Kidney (tissue), 14 donors: ENCODE results near the gene HDAC9. TPM values are rescaled to one million over a fixed set of nuclear protein-coding genes. Genes with fewer than 3 reads are reported as not detected.

Experiments used
- DNase-seq, 5 donors: peaks; one replicate each; pipeline ENCODE4 v3.0.0-alpha.2; 2013 to 2020
- FAIRE-seq: peaks from 2 replicates; lab custom pipeline; 2012; peaks lifted over from hg19 to GRCh38; lab: Jason Lieb, UNC
- H3K27ac ChIP-seq, 2 donors: one replicate each; pipeline ENCODE4 v1.7.0; 2013; ENCODE audit warnings: low read depth in 2 of 2, low read length in 2 of 2, inconsistent platforms in 1 of 2
- H3K27me3 ChIP-seq: one replicate; pipeline ENCODE4 v1.7.1; 2013; ENCODE audit warnings: low read length, inconsistent platforms; ENCODE audit not compliant: control insufficient read depth, insufficient read depth
- H3K36me3 ChIP-seq, 3 donors: one replicate each; pipeline versions ENCODE4 v1.7.0 to v1.7.1; 2013; ENCODE audit warnings: low read length in 3 of 3, control low read depth in 1 of 3, inconsistent platforms in 1 of 3; ENCODE audit not compliant: insufficient read depth in 3 of 3, control insufficient read depth in 2 of 3
- H3K4me1 ChIP-seq, 3 donors: one replicate each; pipeline versions ENCODE4 v1.7.0 to v1.7.1; 2013; ENCODE audit warnings: low read length in 3 of 3, inconsistent platforms in 1 of 3, low read depth in 1 of 3; ENCODE audit not compliant: control insufficient read depth in 2 of 3, insufficient read depth in 2 of 3
- H3K4me3 ChIP-seq, 3 donors: one replicate each; pipeline versions ENCODE4 v1.7.0 to v1.8.1; 2013; ENCODE audit warnings: low read length in 3 of 3, control low read depth in 1 of 3, inconsistent platforms in 1 of 3
- H3K9ac ChIP-seq, 3 donors: one replicate each; pipeline versions ENCODE4 v1.7.0 to v1.7.1; 2013; ENCODE audit warnings: low read length in 3 of 3, control low read depth in 1 of 3, inconsistent platforms in 1 of 3
- H3K9me3 ChIP-seq, 3 donors: one replicate each; pipeline versions ENCODE4 v1.7.0 to v1.7.1; 2013; ENCODE audit warnings: low read length in 3 of 3, control low read depth in 1 of 3, inconsistent platforms in 1 of 3; ENCODE audit not compliant: control insufficient read depth in 2 of 3, insufficient read depth in 1 of 3
- intact Hi-C: fragments of 100-400 bp; cut with DNase I; formaldehyde crosslinking; loops from one replicate; pipeline ENCODE4 v1.11.1; 2022
- polyA plus RNA-seq: library from polyadenylated mRNA; stranded (reverse); fragments of 350-450 nt; fragmentation: Illumina TruSeq; extraction: RNeasy Lipid Tissue Mini Kit (QIAGEN cat#74804); gene quantifications from one replicate; pipeline ENCODE4 v1.2.3, GENCODE V29; 2014; ENCODE audit warnings: low read depth, low replicate concordance; ENCODE audit not compliant: insufficient read depth
- total RNA-seq: library from RNA; stranded (reverse); fragmentation: NEBNext Ultra II Directional; extraction: Animal tissue kit (Norgen Biotek cat#: 25700); gene quantifications from one replicate; pipeline ENCODE4 v1.2.1, GENCODE V29; 2021
- TF ChIP-seq, protein P1 (sequence below): IDR thresholded peaks from 3 replicates; pipeline ENCODE4 v1.5.1; 2012; ENCODE audit warnings: mild to moderate bottlenecking, moderate library complexity, borderline replicate concordance; ENCODE audit not compliant: insufficient read depth; ENCODE audit errors: extremely low read depth
- donor health status: control.
- donor health status: control.
- donor health status: control.
- donor health status: control.
- donor health status: control.
- donor health status: DM: yes; HTN: yes; CAD: no.
- donor health status: Normal renal cell carcinoma (clear cell type).

The HDAC9 gene
- total and polyA plus RNA-seq, 2 donors from 2014 or later: 2.1 to 22.1 TPM

DNA sequence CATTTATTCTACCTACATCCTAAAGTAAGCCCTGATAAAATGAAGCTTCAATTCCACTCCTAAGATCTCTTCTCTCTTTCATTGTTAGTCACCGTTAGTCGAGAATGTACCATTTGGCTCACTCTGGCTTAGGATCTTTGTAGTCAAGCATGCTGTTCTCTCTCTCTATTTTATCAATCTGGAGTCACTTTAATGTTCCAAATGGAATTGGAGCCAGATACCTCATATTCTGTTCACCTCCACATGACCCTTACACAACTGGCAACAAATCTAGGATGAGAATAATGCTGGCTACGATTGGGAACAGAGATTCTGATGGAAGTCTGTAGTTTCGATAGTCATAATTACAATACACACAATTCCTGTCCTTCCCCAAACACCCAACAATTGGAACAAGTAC lies 408.1 kb downstream of the HDAC9 start:
- no peak overlapping the region for H3K27ac ChIP-seq
- intact Hi-C loops: no loop called here

DNA sequence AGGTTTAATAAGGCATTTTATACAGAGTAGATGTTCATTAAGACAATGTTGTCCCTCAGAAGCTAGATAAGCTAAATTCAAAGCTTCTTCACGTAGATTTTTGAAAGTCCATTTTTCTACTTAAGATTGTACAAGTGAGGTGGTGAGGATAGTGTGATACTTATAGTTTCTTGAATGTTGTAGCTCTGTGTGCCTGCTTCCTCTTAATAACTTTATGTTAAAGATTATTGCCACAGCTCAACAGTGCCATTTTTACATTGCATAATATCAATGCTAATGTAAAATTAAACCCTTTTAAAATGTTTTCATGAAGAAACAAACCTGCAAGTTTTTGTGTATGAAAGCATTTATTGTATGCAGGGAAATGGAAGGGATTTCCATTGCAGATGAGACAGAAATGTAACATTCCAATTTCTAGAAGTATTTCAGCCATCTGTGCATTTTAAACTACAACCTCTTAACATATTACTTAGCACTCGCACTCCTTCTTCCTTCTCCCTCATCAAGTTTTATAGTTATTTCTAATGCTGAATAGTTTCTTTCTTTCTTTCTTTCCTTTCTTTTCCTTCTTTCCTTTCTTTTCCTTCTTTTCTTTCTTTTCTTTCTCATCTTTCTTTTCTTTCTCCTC lies 409.9 kb downstream of the HDAC9 start:
- no peak overlapping the region for H3K27ac ChIP-seq
- no peaks in the 10 kb centered on the region for H3K9me3 ChIP-seq
- TF ChIP-seq, protein P1, sequence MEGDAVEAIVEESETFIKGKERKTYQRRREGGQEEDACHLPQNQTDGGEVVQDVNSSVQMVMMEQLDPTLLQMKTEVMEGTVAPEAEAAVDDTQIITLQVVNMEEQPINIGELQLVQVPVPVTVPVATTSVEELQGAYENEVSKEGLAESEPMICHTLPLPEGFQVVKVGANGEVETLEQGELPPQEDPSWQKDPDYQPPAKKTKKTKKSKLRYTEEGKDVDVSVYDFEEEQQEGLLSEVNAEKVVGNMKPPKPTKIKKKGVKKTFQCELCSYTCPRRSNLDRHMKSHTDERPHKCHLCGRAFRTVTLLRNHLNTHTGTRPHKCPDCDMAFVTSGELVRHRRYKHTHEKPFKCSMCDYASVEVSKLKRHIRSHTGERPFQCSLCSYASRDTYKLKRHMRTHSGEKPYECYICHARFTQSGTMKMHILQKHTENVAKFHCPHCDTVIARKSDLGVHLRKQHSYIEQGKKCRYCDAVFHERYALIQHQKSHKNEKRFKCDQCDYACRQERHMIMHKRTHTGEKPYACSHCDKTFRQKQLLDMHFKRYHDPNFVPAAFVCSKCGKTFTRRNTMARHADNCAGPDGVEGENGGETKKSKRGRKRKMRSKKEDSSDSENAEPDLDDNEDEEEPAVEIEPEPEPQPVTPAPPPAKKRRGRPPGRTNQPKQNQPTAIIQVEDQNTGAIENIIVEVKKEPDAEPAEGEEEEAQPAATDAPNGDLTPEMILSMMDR: no peak
- H3K4me1 ChIP-seq: no peaks in the 10 kb centered on the region
- H3K36me3 ChIP-seq: no peaks in the 10 kb centered on the region
- no peak overlapping the region for H3K9ac ChIP-seq
- no peak overlapping the region for H3K4me3 ChIP-seq
- FAIRE-seq (no peak), DNase-seq (no peak)
- H3K27me3 ChIP-seq: no peaks in the 10 kb centered on the region
- intact Hi-C loops: no loop called here

More for the DNA sequence above, 408.1 kb downstream of the HDAC9 start:
- Histone ChIP-seq H3K9me3 (no peaks in the 10 kb centered on the region), H3K9ac (no peak overlapping the region), H3K36me3 (no peaks in the 10 kb centered on the region), H3K4me3 (no peak overlapping the region), H3K4me1 (no peaks in the 10 kb centered on the region), H3K27me3 (no peaks in the 10 kb centered on the region)
- TF ChIP-seq, protein P1: no peak
- no peak for FAIRE-seq
- DNase-seq: no peak

DNA sequence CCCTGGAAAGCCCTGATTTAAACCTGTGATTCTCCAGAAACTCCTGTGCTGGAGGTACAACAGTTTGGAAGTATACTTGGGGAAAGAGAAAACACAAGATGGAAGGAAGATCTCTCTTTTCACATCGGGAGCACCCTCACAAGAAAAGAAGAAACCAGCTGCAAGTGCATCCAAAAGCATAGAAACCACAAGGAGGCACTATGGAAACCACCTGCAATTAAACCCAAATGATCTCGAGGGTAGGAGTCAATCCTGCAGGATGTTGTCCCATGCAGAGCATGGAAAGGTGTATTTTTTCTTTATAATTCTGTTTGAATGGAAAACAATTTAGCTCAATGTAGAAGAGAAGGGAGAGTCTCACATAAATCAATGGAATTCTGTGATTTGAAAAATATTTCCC lies 411.4 kb downstream of the HDAC9 start:
- no peak overlapping the region for H3K9ac ChIP-seq
- DNase-seq (no peak), FAIRE-seq (no peak)
- TF ChIP-seq, protein P1: no peak
- H3K4me3 ChIP-seq: no peak overlapping the region
- intact Hi-C loops: no loop called here
- no peak overlapping the region for H3K27ac ChIP-seq
- no peaks in the 10 kb centered on the region for H3K4me1 ChIP-seq
- no peaks in the 10 kb centered on the region for H3K9me3 ChIP-seq
- H3K36me3 ChIP-seq: no peaks in the 10 kb centered on the region
- H3K27me3 ChIP-seq: no peaks in the 10 kb centered on the region

DNA sequence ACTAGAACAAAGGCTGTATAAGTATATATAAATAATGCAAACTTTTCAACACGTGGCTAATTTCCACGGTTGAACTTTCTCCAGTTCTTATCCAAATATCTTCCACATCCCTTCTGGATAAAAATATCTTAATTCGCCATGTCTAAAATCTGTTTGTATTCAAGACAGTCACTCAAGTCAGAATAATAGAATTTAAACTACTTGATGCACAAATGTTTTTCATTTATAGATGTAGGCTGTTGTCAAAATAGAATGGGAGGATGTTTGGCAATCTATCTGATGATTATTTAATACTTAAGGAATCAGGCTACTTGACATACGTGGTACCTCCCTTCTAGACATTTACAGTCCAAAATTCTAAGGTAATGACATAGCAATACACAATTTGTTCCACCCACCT lies 417.6 kb downstream of the HDAC9 start:
- DNase-seq (no peak), FAIRE-seq (no peak)
- intact Hi-C loops: no loop called here
- Histone ChIP-seq H3K27me3 (no peaks in the 10 kb centered on the region), H3K4me3 (no peak overlapping the region), H3K36me3 (no peaks in the 10 kb centered on the region), H3K9ac (no peak overlapping the region), H3K27ac (no peak overlapping the region), H3K9me3 (no peaks in the 10 kb centered on the region), H3K4me1 (no peaks in the 10 kb centered on the region)
- TF ChIP-seq, protein P1: no peak
